ENCODE results near the gene PRUNE2. TPM values are rescaled to one million over a fixed set of nuclear protein-coding genes. Genes with fewer than 3 reads are reported as not detected.

PRUNE2 gene
- total and polyA plus RNA-seq, 2 of the 13 experiments (the other 11 are each of a cell fraction or from before 2014, with no cell fraction given), result 0.02 TPM; not detected in 1

GRCh38 chr9:76784881-76785280, 121.0 kb downstream of the PRUNE2 start:
- H3K79me2 ChIP-seq (ENCODE audit: insufficient read depth, low read length), result no peaks in the 10 kb centered on the region
- FAIRE-seq, result no peak
- intact Hi-C loops (cut with micrococcal nuclease; ENCODE audit: unreplicated experiment), result no loop called here
- H2AFZ ChIP-seq (ENCODE audit: low read length), result no peak overlapping the region
- no peak overlapping the region for H3K9ac ChIP-seq (ENCODE audit: insufficient read depth, low read depth, low read length)
- TF ChIP-seq ZSCAN29 (CRISPR knock-in tag; conservative IDR thresholded peaks at IDR 0.05) (no peak), FOXC1 (CRISPR knock-in tag; IDR thresholded peaks at IDR 0.05; ENCODE audit: borderline replicate concordance) (no peak), CHD2 (IDR thresholded peaks at IDR 0.05; ENCODE audit: low read depth, low read length) (no peak), HDAC6 (IDR thresholded peaks at IDR 0.05; ENCODE audit: low read depth, low read length) (no peak)
- ChIA-PET POLR2A (no interaction called here), CTCF (ENCODE audit: low intra/inter-chr PET ratio, low total read pairs) (no interaction called here)
- no peak overlapping the region for H3K27ac ChIP-seq (ENCODE audit: extremely low read length, insufficient read depth, low read length)
- no peak overlapping the region for H3K4me3 ChIP-seq (replicated peaks in 1 of 3; ENCODE audit: insufficient read depth in 1 of 3, low read depth in 2 of 3, low read length in 3 of 3)
- in situ Hi-C loops (cut with HindIII; ENCODE audit: extremely low pct_ligation_motif_present, low pct_unique_long_range_greater_than_20kb), result no loop called here
- ATAC-seq, result no peak
- peaks cover 1 to 3% of the 10 kb centered on the region in 2 experiments; a peak in 2 of 5 replicates for H3K27me3 ChIP-seq (ENCODE audit: control insufficient read depth in 1 of 2, insufficient read depth in 2 of 2, low read length in 2 of 2)
- H3K4me1 ChIP-seq (ENCODE audit: insufficient read depth, low read length), result no peaks in the 10 kb centered on the region
- H4K20me1 ChIP-seq (ENCODE audit: insufficient read depth, low read length), result no peaks in the 10 kb centered on the region
- no peak overlapping the region for H3K4me2 ChIP-seq (ENCODE audit: low read depth, low read length)
- DNase-seq (ENCODE audit: low spot score), result no peak
- H3K9me3 ChIP-seq (ENCODE audit: low read length), result no peaks in the 10 kb centered on the region
- no TSS peak for BruUV-seq (replicated peaks)
- H3K36me3 ChIP-seq (replicated peaks in 1 of 2; ENCODE audit: control insufficient read depth in 1 of 2, insufficient read depth in 2 of 2, low read length in 2 of 2), result no peaks in the 10 kb centered on the region

- no peak for FAIRE-seq
- Histone ChIP-seq H2AFZ (ENCODE audit: low read length) (no peak overlapping the region), H3K4me1 (ENCODE audit: insufficient read depth, low read length) (no peaks in the 10 kb centered on the region), H3K9ac (ENCODE audit: insufficient read depth, low read depth, low read length) (no peak overlapping the region), H3K4me3 (replicated peaks in 1 of 3; ENCODE audit: insufficient read depth in 1 of 3, low read depth in 2 of 3, low read length in 3 of 3) (no peak overlapping the region), H3K27me3 (ENCODE audit: control insufficient read depth in 1 of 2, insufficient read depth in 2 of 2, low read length in 2 of 2) (no peaks in the 10 kb centered on the region; a peak in 1 of 5 replicates), H3K4me2 (ENCODE audit: low read depth, low read length) (no peak overlapping the region), H3K36me3 (replicated peaks in 1 of 2; ENCODE audit: control insufficient read depth in 1 of 2, insufficient read depth in 2 of 2, low read length in 2 of 2) (no peaks in the 10 kb centered on the region), H4K20me1 (ENCODE audit: insufficient read depth, low read length) (no peaks in the 10 kb centered on the region), H3K9me3 (ENCODE audit: low read length) (no peaks in the 10 kb centered on the region), H3K79me2 (ENCODE audit: insufficient read depth, low read length) (no peaks in the 10 kb centered on the region), H3K27ac (ENCODE audit: extremely low read length, insufficient read depth, low read length) (no peak overlapping the region)
- CTCF ChIA-PET (ENCODE audit: low intra/inter-chr PET ratio, low total read pairs), result no interaction called here
- no peak for DNase-seq (ENCODE audit: low spot score)
- BruUV-seq (replicated peaks), result no TSS peak
- POLR2A ChIA-PET, result no interaction called here
- intact Hi-C loops (cut with micrococcal nuclease; ENCODE audit: unreplicated experiment) (no loop called here), in situ Hi-C loops (cut with HindIII; ENCODE audit: extremely low pct_ligation_motif_present, low pct_unique_long_range_greater_than_20kb) (no loop called here)
- no peak for ATAC-seq
- TF ChIP-seq JDP2 (CRISPR knock-in tag; IDR thresholded peaks at IDR 0.05; ENCODE audit: borderline replicate concordance), result no peak
- TF ChIP-seq ETS1 (CRISPR knock-in tag; IDR thresholded peaks at IDR 0.05), result no peak
- no peak for TF ChIP-seq ZFAT (CRISPR knock-in tag; conservative IDR thresholded peaks at IDR 0.05)
- TF ChIP-seq NCOA1 (CRISPR knock-in tag; IDR thresholded peaks at IDR 0.05), result no peak
- TF ChIP-seq ZNF644 (CRISPR knock-in tag; IDR thresholded peaks at IDR 0.05; ENCODE audit: low read depth), result no peak
- no peak for TF ChIP-seq FOXO4 (CRISPR knock-in tag; conservative IDR thresholded peaks at IDR 0.05)
- no peak for TF ChIP-seq ZC3H13 (CRISPR knock-in tag; IDR thresholded peaks at IDR 0.05)
- TF ChIP-seq RFXAP (CRISPR knock-in tag; IDR thresholded peaks at IDR 0.05; ENCODE audit: borderline replicate concordance), result no peak
- TF ChIP-seq ZBTB46 (CRISPR knock-in tag; IDR thresholded peaks at IDR 0.05; ENCODE audit: borderline replicate concordance), result no peak
- no peak for TF ChIP-seq PHF21A (CRISPR knock-in tag; IDR thresholded peaks at IDR 0.05)
- 31% methylated on average over 5 of the region's 5 CpGs for WGBS (ENCODE audit: low lambda C conversion rate)
Observed at GRCh38 chr9:76772686-76773445, 133.0 kb downstream of the PRUNE2 start.

Data from HepG2 (cell line).